IMR-90 (cell line): ENCODE measurements around the gene E2F8. TPM values are rescaled to one million over a fixed set of nuclear protein-coding genes. Genes with fewer than 3 reads are reported as not detected.

ENCODE experiments used
- ATAC-seq: fragments of 200-7000 bp; cut with Tn5 transposase; 2 replicates; pipeline ENCODE4 v1.9.1; 2020; ENCODE audit warnings: low read depth, mild to moderate bottlenecking, moderate library complexity
- BruUV-seq: library from RNA; stranded (reverse); fragments of 400-500 nt; replicated peaks from 2 replicates; lab custom pipeline; 2021; lab: Mats Ljungman, UMichigan
- CTCF ChIA-PET: fragments of 300-600 bp; formaldehyde crosslinking; extraction: SDS; loops from one replicate; lab custom pipeline; 2021; ENCODE audit warnings: antibody characterized with exemption; lab: Yijun Ruan, JAX
- POLR2A ChIA-PET: fragments of 300-600 bp; sonication (Branson Sonifier 250); formaldehyde crosslinking; loops from one replicate; lab custom pipeline; 2022; ENCODE audit warnings: antibody characterized with exemption; ENCODE audit not compliant: unreplicated experiment; lab: Charles Lee
- DNase-seq: peaks from one replicate; pipeline ENCODE4 v3.0.0; 2013
- H2AFZ ChIP-seq: replicated peaks from 2 replicates; pipeline ENCODE3; 2013; ENCODE audit warnings: low read length, mild to moderate bottlenecking; ENCODE audit not compliant: poor library complexity
- H2AK5ac ChIP-seq: 2 replicates; pipeline ENCODE4 v1.6.1; 2013; ENCODE audit warnings: low read depth, low read length, inconsistent platforms
- H2AK9ac ChIP-seq: replicated peaks from 2 replicates; pipeline ENCODE3; 2013; ENCODE audit warnings: mild to moderate bottlenecking, low read depth, low read length, moderate library complexity; ENCODE audit not compliant: poor library complexity
- H2BK120ac ChIP-seq: 2 replicates; pipeline ENCODE4 v1.6.1; 2013; ENCODE audit warnings: low read depth, low read length, inconsistent platforms
- H2BK15ac ChIP-seq: 3 replicates; pipeline ENCODE4 v1.6.1; 2013; ENCODE audit warnings: low read depth, low read length, inconsistent platforms
- H2BK20ac ChIP-seq: 2 replicates; pipeline ENCODE4 v1.6.1; 2013; ENCODE audit warnings: low read depth, mild to moderate bottlenecking, inconsistent platforms, low read length, moderate library complexity
- H2BK5ac ChIP-seq: 2 replicates; pipeline ENCODE4 v1.6.1; 2013; ENCODE audit warnings: mild to moderate bottlenecking, low read depth, low read length, inconsistent platforms; ENCODE audit not compliant: poor library complexity, severe bottlenecking
- H3K14ac ChIP-seq: replicated peaks from 2 replicates; pipeline ENCODE4 v1.6.1; 2013; ENCODE audit warnings: low read depth, low read length, inconsistent platforms
- H3K18ac ChIP-seq: 2 replicates; pipeline ENCODE4 v1.6.1; 2013; ENCODE audit warnings: low read depth, low read length, control low read depth
- H3K23ac ChIP-seq: 2 replicates; pipeline ENCODE4 v1.6.1; 2013; ENCODE audit warnings: low read depth, low read length, inconsistent platforms
- H3K27ac ChIP-seq: 2 replicates; pipeline ENCODE4 v1.5.1; 2013; ENCODE audit warnings: mild to moderate bottlenecking, control low read depth, low read length; ENCODE audit not compliant: insufficient read depth
- H3K27me3 ChIP-seq: 2 replicates; pipeline ENCODE4 v1.6.1; 2013; ENCODE audit warnings: low read length; ENCODE audit not compliant: control insufficient read depth, insufficient read depth
- H3K36me3 ChIP-seq: 2 replicates; pipeline ENCODE4 v1.6.1; 2013; ENCODE audit warnings: low read length, mixed read lengths; ENCODE audit not compliant: control insufficient read depth, insufficient read depth
- H3K4ac ChIP-seq: 2 replicates; pipeline ENCODE4 v1.6.1; 2013; ENCODE audit warnings: low read depth, low read length, inconsistent platforms
- H3K4me1 ChIP-seq: 2 replicates; pipeline ENCODE4 v1.6.1; 2013; ENCODE audit warnings: low read length, mixed read lengths; ENCODE audit not compliant: control insufficient read depth, insufficient read depth
- H3K4me2 ChIP-seq: 2 replicates; pipeline ENCODE4 v1.6.1; 2013; ENCODE audit warnings: low read depth, mild to moderate bottlenecking, control low read depth, low read length, moderate library complexity
- H3K4me3 ChIP-seq: 2 replicates; pipeline ENCODE4 v1.5.1; 2013; ENCODE audit warnings: low read depth, mild to moderate bottlenecking, control low read depth, low read length, moderate library complexity; ENCODE audit not compliant: insufficient read depth
- H3K56ac ChIP-seq: 2 replicates; pipeline ENCODE4 v1.6.1; 2013; ENCODE audit warnings: low read length, inconsistent platforms; ENCODE audit not compliant: insufficient read depth; ENCODE audit errors: extremely low read depth
- H3K79me1 ChIP-seq, 2 experiments: 2 replicates each; pipeline ENCODE4 v1.6.1; 2013; ENCODE audit warnings: low read length in 2 of 2, inconsistent platforms in 1 of 2, low read depth in 1 of 2
- H3K9ac ChIP-seq: 2 replicates; pipeline ENCODE4 v1.6.1; 2013; ENCODE audit warnings: low read depth, low read length, control low read depth
- H3K9me1 ChIP-seq: 2 replicates; pipeline ENCODE4 v1.6.1; 2013; ENCODE audit warnings: low read length, inconsistent platforms; ENCODE audit not compliant: insufficient read depth
- H3K9me3 ChIP-seq: 2 replicates; pipeline ENCODE4 v1.6.1; 2013; ENCODE audit warnings: low read length; ENCODE audit not compliant: control insufficient read depth, insufficient read depth
- H4K20me1 ChIP-seq: 2 replicates; pipeline ENCODE4 v1.6.1; 2013; ENCODE audit warnings: low read length, inconsistent platforms; ENCODE audit not compliant: insufficient read depth
- H4K5ac ChIP-seq: 2 replicates; pipeline ENCODE4 v1.6.1; 2013; ENCODE audit warnings: mild to moderate bottlenecking, low read depth, low read length, control low read depth
- H4K8ac ChIP-seq, 2 experiments: 2 replicates each; pipeline ENCODE4 v1.6.1; 2013; ENCODE audit warnings: low read depth in 2 of 2, low read length in 2 of 2, control low read depth in 1 of 2, inconsistent platforms in 1 of 2
- H4K91ac ChIP-seq: 2 replicates; pipeline ENCODE4 v1.6.1; 2013; ENCODE audit warnings: low read depth, low read length, inconsistent platforms; ENCODE audit not compliant: insufficient read depth
- BHLHE40 ChIP-seq: fragments of 150-350 bp; IDR thresholded peaks from 2 replicates; pipeline ENCODE4 v1.6.1; 2016; ENCODE audit warnings: mild to moderate bottlenecking, low read depth, low read length
- CEBPB ChIP-seq: IDR thresholded peaks from 2 replicates; pipeline ENCODE4 v1.6.1; 2012; ENCODE audit warnings: low read depth, low read length, improper control_type of control experiment
- CHD1 ChIP-seq: IDR thresholded peaks from 2 replicates; pipeline ENCODE4 v1.6.1; 2012; ENCODE audit warnings: low read depth, low read length, improper control_type of control experiment
- FOS ChIP-seq: fragments of 150-350 bp; IDR thresholded peaks from 2 replicates; pipeline ENCODE4 v1.6.1; 2016; ENCODE audit warnings: low read depth, low read length
- MAFK ChIP-seq: IDR thresholded peaks from 2 replicates; pipeline ENCODE4 v1.6.1; 2012; ENCODE audit warnings: low read depth, low read length, improper control_type of control experiment
- MAZ ChIP-seq: IDR thresholded peaks from 2 replicates; pipeline ENCODE4 v1.6.1; 2012; ENCODE audit warnings: low read depth, mild to moderate bottlenecking, low read length, improper control_type of control experiment, moderate library complexity, borderline replicate concordance
- MXI1 ChIP-seq: IDR thresholded peaks from 2 replicates; pipeline ENCODE4 v1.6.1; 2012; ENCODE audit warnings: low read depth, mild to moderate bottlenecking, low read length, moderate library complexity, borderline replicate concordance
- NFE2L2 ChIP-seq: fragments of 150-350 bp; IDR thresholded peaks from 2 replicates; pipeline ENCODE4 v1.6.1; 2016; ENCODE audit warnings: low read depth, mild to moderate bottlenecking, low read length
- POLR2A ChIP-seq: IDR thresholded peaks from 2 replicates; pipeline ENCODE4 v1.6.1; 2012; ENCODE audit warnings: mild to moderate bottlenecking, low read depth, low read length
- RAD21 ChIP-seq: IDR thresholded peaks from 2 replicates; pipeline ENCODE4 v1.6.1; 2012; ENCODE audit warnings: low read length, improper control_type of control experiment
- RCOR1 ChIP-seq: IDR thresholded peaks from 2 replicates; pipeline ENCODE4 v1.6.1; 2012; ENCODE audit warnings: mild to moderate bottlenecking, low read length, improper control_type of control experiment; ENCODE audit not compliant: insufficient replicate concordance
- RFX5 ChIP-seq: IDR thresholded peaks from 2 replicates; pipeline ENCODE4 v1.8.0; 2012; ENCODE audit warnings: low read depth, mild to moderate bottlenecking, low read length, moderate library complexity
- SMC3 ChIP-seq: fragments of 150-350 bp; IDR thresholded peaks from 2 replicates; pipeline ENCODE4 v1.6.1; 2016; ENCODE audit warnings: low read depth, mild to moderate bottlenecking, antibody characterized with exemption, low read length, moderate library complexity
- WGBS, 2 experiments: methylation state at CpG; one replicate each; pipeline versions ENCODE4 v1.1.5 to v1.1.7; 2013; ENCODE audit warnings: missing lambda C conversion rate in 2 of 2; ENCODE audit not compliant: insufficient read length in 1 of 2; ENCODE audit errors: extremely low coverage in 2 of 2; 5-methylcytosine and 5-hydroxymethylcytosine counted together
- dilution Hi-C: fragments of 300-500 bp; cut with HindIII; formaldehyde crosslinking; loops from one replicate; pipeline ENCODE4 v1.14.3; 2018; ENCODE audit warnings: low sequenced_read_pairs; ENCODE audit not compliant: unreplicated experiment
- in situ Hi-C: fragments of 300-500 bp; cut with MboI; formaldehyde crosslinking; loops from 3 replicates; pipeline ENCODE4 v1.14.3; 2019; ENCODE audit warnings: low sequenced_read_pairs, inconsistent platforms, mixed read lengths
- intact Hi-C: fragments of 100-400 bp; cut with micrococcal nuclease; formaldehyde crosslinking; loops from 2 replicates; pipeline ENCODE4 v1.10.0; 2022
- polyA plus RNA-seq, 3 experiments: library from polyadenylated mRNA; depleted of rRNA; stranded (reverse); fragments of >200 nt; gene quantifications; 2 replicates each; pipeline ENCODE4 v1.2.3, GENCODE V29; 2012; ENCODE audit warnings: low replicate concordance in 1 of 3
- total RNA-seq: library from RNA; depleted of rRNA; stranded (reverse); fragments of >200 nt; gene quantifications from 2 replicates; pipeline ENCODE4 v1.2.3, GENCODE V29; 2012
- TF ChIP-seq, protein P1 (sequence below): fragments of 150-350 bp; IDR thresholded peaks from 2 replicates; pipeline ENCODE4 v1.6.1; 2016; ENCODE audit warnings: low read depth, mild to moderate bottlenecking, low read length, moderate library complexity, borderline replicate concordance
- TF ChIP-seq, protein P2 (sequence below): fragments of 150-350 bp; IDR thresholded peaks from 2 replicates; pipeline ENCODE4 v1.6.1; 2017; ENCODE audit warnings: mild to moderate bottlenecking, antibody characterized with exemption, low read length, low read depth
- TF ChIP-seq, protein P3 (sequence below): conservative IDR thresholded peaks from 2 replicates; pipeline ENCODE4 v1.5.1; 2012; ENCODE audit warnings: mild to moderate bottlenecking, low read depth, low read length, improper control_type of control experiment

Gene E2F8
- total and polyA plus RNA-seq, 2 of the 4 experiments (the other 2 are of a cell fraction): 1.1 to 2.3 TPM

DNA sequence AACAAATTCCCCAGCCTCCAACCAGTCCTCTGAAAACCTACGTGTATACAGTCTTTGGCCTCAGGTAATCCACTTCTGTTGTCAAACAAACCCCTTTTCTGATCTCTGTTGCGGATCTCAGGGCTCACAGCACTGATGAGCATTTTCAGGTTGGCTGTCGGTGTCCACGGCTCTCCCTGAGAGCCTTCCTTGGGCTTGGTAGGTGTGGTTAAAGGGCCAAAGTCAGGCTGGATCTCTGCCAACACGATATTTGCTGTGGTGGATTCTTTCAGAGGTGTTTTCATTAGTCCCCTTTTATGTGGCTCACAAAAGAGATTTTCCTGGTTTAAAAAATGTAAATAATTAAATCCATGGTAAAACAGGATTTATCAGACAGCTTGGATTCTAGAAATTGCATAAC, 2.9 kb downstream of the E2F8 start:
- peaks cover 0 to 5% of the 10 kb centered on the region in 2 experiments; a peak in 1 of 4 replicates for H3K79me1 ChIP-seq
- H3K56ac ChIP-seq: no peak overlapping the region
- no peak overlapping the region for H3K23ac ChIP-seq
- no peak overlapping the region for H2BK15ac ChIP-seq
- TF ChIP-seq, protein P1, sequence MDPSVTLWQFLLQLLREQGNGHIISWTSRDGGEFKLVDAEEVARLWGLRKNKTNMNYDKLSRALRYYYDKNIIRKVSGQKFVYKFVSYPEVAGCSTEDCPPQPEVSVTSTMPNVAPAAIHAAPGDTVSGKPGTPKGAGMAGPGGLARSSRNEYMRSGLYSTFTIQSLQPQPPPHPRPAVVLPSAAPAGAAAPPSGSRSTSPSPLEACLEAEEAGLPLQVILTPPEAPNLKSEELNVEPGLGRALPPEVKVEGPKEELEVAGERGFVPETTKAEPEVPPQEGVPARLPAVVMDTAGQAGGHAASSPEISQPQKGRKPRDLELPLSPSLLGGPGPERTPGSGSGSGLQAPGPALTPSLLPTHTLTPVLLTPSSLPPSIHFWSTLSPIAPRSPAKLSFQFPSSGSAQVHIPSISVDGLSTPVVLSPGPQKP: no peak
- no peak for TF ChIP-seq CHD1
- TF ChIP-seq MAFK: no peak
- no peak for TF ChIP-seq POLR2A
- TF ChIP-seq, protein P2, sequence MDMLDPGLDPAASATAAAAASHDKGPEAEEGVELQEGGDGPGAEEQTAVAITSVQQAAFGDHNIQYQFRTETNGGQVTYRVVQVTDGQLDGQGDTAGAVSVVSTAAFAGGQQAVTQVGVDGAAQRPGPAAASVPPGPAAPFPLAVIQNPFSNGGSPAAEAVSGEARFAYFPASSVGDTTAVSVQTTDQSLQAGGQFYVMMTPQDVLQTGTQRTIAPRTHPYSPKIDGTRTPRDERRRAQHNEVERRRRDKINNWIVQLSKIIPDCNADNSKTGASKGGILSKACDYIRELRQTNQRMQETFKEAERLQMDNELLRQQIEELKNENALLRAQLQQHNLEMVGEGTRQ: no peak
- TF ChIP-seq RAD21: no peak
- TF ChIP-seq FOS: no peak
- TF ChIP-seq RFX5: no peak
- TF ChIP-seq MAZ: no peak
- TF ChIP-seq NFE2L2: no peak
- no peak for TF ChIP-seq RCOR1
- TF ChIP-seq, protein P3, sequence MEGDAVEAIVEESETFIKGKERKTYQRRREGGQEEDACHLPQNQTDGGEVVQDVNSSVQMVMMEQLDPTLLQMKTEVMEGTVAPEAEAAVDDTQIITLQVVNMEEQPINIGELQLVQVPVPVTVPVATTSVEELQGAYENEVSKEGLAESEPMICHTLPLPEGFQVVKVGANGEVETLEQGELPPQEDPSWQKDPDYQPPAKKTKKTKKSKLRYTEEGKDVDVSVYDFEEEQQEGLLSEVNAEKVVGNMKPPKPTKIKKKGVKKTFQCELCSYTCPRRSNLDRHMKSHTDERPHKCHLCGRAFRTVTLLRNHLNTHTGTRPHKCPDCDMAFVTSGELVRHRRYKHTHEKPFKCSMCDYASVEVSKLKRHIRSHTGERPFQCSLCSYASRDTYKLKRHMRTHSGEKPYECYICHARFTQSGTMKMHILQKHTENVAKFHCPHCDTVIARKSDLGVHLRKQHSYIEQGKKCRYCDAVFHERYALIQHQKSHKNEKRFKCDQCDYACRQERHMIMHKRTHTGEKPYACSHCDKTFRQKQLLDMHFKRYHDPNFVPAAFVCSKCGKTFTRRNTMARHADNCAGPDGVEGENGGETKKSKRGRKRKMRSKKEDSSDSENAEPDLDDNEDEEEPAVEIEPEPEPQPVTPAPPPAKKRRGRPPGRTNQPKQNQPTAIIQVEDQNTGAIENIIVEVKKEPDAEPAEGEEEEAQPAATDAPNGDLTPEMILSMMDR: no peak
- TF ChIP-seq CEBPB: no peak
- TF ChIP-seq SMC3: no peak
- no peak for TF ChIP-seq BHLHE40
- no peak for TF ChIP-seq MXI1
- H2AK5ac ChIP-seq: no peak overlapping the region
- ChIA-PET CTCF (no interaction called here), POLR2A (no interaction called here)
- H2BK5ac ChIP-seq: no peak overlapping the region
- DNase-seq (no peak), ATAC-seq (no peak)
- no peak overlapping the region for H4K5ac ChIP-seq
- H4K8ac ChIP-seq: no peak overlapping the region
- H2BK20ac ChIP-seq: no peak overlapping the region
- H4K91ac ChIP-seq: no peak overlapping the region
- intact Hi-C loops: no loop called here
- H3K27ac ChIP-seq: no peak overlapping the region
- no peak overlapping the region for H3K4ac ChIP-seq
- H3K4me2 ChIP-seq: no peak overlapping the region
- H3K27me3 ChIP-seq: peaks cover 12% of the 10 kb centered on the region
- no peaks in the 10 kb centered on the region for H3K9me3 ChIP-seq
- WGBS, 2 experiments: 75% methylated on average over 1 of the region's 5 CpGs; no CpG with 5 or more reads in 1 of the 2 experiments
- no peak overlapping the region for H2AK9ac ChIP-seq
- in situ Hi-C loops: no loop called here
- peaks cover 2% of the 10 kb centered on the region; the same call in 1 of the 2 replicates for H3K4me1 ChIP-seq
- H3K9me1 ChIP-seq: peaks cover 3% of the 10 kb centered on the region; the same call in 1 of the 2 replicates
- H3K9ac ChIP-seq: no peak overlapping the region
- no peak overlapping the region for H3K14ac ChIP-seq
- dilution Hi-C loops: no loop called here
- H2AFZ ChIP-seq: no peak overlapping the region
- no peaks in the 10 kb centered on the region for H4K20me1 ChIP-seq
- no peak overlapping the region for H3K18ac ChIP-seq
- no peak overlapping the region for H3K4me3 ChIP-seq
- H3K36me3 ChIP-seq: no peaks in the 10 kb centered on the region; the same call in 1 of the 2 replicates
- BruUV-seq: no TSS peak
- no peak overlapping the region for H2BK120ac ChIP-seq
